ENCODE results near the gene DTNA.

Gene DTNA

DNA sequence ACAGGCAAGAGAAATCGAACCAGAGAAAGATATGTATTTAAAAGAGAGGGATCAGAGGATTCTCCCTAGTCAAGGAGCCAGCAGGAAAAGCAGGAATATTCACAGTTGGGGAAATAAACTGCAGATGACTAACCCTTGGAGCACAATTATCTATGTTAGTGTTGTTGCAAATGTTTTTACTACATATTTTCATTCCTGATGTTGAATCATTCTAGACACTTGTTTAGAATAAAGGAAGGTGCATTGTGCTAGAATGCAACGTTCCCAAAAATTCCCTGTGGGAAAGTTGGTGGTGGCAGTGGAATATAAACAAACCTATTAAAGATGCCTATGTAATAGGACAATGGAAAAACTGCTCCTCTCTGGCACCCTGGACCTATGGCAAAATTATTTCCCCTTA is 63.3 kb downstream of the DTNA start:
- no peak for DNase-seq

DNA sequence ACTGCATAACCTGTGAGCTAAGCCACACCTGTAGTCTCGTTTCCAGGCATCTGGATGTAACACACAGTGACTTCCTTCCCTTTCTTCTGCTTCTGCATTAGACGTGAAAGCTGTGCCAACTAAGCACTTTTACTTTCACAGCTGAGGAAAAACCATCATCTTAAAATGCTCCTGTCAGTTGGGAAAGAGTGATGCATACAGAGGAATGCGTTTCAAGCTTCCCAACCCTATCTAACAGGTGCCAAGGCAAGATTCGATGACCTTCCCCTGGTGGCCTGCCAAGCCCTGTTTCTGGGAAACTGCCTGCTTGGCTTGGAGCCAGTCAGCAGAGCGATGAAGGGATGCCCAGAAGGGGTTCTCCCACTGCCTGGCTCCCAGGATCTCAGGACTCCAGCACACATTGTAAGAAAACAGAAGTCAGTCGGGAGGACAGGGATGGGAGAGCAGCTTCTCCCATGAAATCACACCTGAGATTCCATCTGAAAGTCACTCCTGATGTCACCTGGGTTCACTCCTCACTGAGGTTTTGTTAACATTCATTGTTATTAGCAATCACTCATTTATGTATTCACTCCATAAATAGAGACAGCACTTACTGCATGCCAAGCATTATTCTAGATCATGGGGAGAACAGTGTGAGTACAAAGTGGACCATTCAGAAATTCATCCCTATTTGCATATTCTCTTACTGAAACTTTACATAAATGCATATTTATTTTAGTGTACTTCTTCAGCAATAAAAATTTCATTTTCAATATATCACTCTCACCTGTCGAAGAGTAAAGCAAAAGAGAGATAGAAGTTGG is 64.1 kb downstream of the DTNA start:
- peak in 1 of 3 experiments; percentile 25 for DNase-seq

DNA sequence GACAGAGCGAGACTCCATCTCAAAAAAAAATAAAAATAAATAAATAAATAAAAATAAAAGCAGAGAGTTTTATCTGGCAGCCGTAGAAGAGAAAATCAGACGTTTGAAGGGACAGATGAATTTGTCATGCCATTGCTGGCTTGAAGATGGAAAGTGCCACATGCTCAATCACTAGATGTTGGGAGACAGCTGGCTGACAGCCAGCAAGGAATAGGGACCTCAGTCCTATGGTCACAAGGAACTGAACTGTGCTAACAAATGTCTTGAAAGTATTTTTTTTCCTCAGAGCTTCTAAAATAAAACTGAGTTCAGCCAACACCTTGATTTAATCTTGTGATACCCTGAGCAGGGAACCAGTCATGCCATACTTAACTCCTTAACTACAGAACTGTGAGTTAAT is 65.4 kb downstream of the DTNA start:
- DNase-seq, result no peak

DNA sequence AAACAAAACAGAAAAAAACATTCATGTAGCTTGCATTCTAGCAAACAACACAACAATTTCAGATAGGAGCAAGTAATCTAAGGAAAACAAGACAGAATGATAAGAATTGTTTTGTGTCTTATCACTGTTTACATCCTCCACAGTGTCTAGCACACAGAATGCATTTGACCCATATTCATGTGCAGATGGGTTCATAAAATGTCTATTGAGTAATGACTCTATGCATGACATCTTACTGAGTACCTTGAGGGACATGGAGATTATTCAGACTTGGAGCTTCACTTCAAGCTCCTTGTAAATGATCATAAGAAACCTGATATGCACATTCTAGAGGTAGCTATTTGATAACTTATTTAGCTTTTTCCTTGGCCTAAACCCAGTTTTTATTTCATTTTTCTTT is 69.0 kb downstream of the DTNA start:
- no peak for DNase-seq

DNA sequence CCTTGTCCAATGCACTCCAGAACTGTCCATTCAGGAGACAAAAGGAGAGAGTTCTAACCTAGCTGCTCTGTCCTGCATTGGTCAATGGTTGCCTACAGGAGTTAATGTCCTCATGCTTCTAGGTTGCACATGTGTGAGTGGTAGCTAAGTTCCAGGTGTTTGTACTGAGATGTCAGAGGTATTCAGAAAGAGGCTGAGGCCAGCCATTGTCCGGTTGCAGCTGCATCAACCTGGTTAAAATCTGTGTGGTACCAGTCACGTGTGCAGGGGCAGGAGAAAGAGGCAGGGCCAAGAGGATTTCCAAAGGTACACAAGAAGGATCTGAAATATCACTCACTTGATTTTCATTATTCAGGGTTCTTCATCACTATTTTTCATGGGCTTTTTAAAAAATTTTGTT is 70.8 kb downstream of the DTNA start:
- DNase-seq, result no peak

DNA sequence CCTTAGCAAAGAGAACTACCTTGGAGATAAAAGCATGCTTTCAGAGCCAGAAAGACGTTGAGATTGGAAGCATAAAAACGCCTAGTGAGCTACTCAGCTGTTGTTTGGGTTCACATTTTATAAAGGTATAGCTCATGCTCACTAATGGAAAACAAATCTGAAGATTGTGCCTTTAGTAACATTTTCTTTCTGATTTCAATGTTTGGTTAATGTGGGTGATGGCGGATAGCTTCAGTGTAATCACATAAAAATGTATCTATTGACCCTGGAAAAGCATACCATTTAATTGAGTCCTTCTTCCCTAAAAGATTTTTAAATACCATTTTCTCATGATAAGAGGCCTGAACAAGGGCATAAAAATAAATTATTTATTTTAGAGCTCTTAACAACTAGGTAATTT is 73.4 kb downstream of the DTNA start:
- no peak for DNase-seq

GRCh38 chr18:34786162-34786741 is 76.2 kb downstream of the DTNA start:
- no peak for DNase-seq

- DNase-seq, result peak; percentile 52 to 93 (median 60)
These were observed 77.9 kb downstream of the DTNA start for GRCh38 chr18:34787931-34788532.

- DNase-seq, result no peak
These were observed 79.8 kb downstream of the DTNA start for GRCh38 chr18:34789768-34790344.

DNA sequence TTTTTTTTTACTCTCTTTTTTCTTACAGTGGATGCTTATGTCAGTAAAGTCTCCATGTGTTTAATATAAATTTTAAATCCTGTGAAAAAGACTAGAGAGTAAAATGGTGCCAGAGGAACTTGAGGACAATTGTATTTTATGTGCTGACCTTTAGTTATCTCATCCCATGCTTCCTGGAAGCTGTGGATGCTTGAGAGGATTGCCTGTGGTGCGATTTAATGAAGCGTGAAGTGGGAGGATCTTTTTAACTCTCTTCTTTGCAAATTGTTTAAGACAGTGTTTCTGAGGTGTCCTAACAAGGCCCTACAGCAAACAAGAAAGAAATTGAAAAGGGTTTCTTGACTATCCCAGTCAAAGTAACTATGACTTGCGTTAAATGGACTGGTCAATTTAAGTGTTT is 84.2 kb downstream of the DTNA start:
- peak in 1 of 3 experiments; percentile 35 for DNase-seq

- DNase-seq, result no peak
These were observed 85.1 kb downstream of the DTNA start for GRCh38 chr18:34795070-34795732.

- DNase-seq, result no peak
These were observed 86.0 kb downstream of the DTNA start for GRCh38 chr18:34796035-34796657.

DNA sequence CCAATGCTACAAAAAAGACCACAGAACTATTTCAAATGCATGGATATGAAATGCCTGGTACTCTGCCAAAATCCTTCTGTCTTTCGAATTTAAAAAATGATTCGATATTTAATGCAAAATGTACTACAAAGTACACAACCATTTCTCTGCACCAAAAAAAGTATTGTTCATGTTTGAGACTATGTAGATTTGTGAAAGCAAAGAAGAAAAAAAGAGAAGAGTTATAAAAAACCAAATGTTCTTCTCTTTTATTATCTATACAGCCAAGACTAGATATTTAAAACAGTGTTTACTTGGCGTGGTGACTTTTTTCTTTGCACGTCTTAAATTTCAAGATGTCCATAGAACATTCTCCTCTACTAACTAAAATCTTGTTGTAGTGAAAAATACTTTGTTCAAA is 89.2 kb downstream of the DTNA start:
- no peak for DNase-seq

GRCh38 chr18:34800381-34800780 is 90.3 kb downstream of the DTNA start:
- no peak for DNase-seq

DNA sequence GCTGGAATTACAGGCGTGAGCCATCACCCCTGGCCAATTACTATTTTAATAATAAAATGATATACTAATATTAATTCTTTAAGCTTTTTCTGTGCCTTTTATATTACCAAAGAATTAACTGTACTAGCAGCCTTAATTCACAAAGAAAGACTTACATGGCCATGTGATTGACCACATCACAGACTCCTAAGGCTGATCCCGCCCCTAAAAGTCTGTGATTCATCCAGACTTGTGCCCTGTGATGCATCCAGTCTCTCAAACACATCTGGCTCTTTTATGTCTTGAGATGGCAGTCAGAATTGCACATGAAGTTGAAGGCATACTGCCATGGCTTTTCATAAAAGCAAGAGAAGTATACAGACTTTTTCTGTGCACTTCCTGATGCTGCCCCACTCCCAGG is 91.7 kb downstream of the DTNA start:
- DNase-seq, result no peak

DNA sequence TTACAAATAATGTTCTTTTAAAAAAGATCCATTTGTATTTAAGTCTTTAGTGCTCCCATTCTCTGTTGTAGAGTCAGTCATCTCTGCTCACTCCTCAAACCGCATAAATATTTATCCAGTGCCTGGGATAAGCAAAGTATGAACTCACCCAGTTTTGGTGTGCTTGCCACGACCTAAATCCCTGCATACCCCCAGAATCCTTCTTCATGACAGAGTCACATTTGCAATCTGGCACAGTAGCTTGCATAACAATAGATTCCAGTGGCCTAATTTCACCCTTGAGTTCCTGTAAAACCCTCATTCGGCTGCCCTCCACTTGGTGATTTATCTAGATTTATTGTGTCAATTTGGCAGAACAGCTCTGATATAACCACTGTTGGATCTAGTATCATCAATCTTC is 92.9 kb downstream of the DTNA start:
- DNase-seq, result no peak

- no peak for DNase-seq
These were observed 93.8 kb downstream of the DTNA start for GRCh38 chr18:34803877-34804400.

GRCh38 chr18:34805103-34805877 is 95.2 kb downstream of the DTNA start:
- DNase-seq, result no peak

- no peak for DNase-seq
These were observed 95.8 kb downstream of the DTNA start for GRCh38 chr18:34805878-34806351.

DNA sequence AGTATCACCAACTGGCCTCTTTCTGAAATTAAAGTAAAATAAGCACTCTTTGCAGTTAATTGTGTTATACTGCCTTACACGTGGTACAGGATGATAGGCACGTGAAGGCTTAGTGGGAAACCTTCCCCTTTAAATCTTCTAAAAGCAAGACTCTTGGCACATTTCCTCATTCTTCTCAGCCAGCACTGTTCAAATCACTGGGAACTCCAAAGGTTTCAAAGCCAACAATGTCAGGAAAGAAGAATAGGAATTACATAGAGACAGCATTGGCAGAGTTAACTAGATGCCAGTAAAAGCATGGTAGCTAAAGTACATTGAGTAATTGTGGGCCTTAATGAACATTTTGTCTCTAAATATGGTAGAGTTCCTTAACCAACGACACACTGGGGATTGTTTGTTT is 96.4 kb downstream of the DTNA start:
- DNase-seq, result no peak

DNA sequence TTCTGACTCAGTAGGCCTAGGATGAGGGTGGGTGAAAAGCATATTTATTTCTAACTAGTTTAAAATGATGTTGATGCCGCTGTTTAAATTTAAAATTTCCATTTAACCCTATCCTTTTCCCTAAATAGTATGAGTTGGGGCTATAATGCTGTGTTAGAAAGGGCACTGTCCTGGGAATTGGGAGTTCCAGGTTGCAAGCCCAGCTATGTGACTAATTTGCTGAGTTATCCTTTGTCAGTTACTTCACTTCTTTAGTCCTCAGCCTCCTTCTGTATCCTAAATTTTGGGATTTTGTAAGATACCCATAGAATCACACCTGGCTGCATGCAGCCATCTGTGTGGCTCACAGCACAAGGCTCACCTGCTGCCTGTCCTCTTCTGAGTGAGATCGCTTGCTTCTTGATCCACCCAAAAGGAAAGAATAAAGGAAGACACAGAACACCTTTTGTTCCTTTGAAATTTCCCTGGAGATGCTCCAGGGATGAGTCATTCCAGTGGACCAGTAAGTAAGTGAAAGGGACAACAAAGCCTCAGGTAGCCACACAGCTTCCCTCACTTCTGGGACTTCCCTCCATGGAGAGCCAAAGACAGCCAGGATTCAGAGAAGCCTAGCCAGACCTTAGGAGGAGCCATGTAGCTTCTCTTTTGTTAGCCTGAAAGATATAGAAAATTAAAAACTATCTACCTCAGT is 97.2 kb downstream of the DTNA start:
- no peak for DNase-seq
